ENCODE measurements around the gene PRCP. TPM values are rescaled to one million over a fixed set of nuclear protein-coding genes. Genes with fewer than 3 reads are reported as not detected.
"Not testable (repeated sequence)": the region's sequence is repeated elsewhere in the genome, so short reads cannot be mapped to it uniquely, and the experiment has no call there.

PRCP gene
- polyA plus RNA-seq, 3 donors from 2014 or later: 65.1 to 104 (median 80.0) TPM

DNA sequence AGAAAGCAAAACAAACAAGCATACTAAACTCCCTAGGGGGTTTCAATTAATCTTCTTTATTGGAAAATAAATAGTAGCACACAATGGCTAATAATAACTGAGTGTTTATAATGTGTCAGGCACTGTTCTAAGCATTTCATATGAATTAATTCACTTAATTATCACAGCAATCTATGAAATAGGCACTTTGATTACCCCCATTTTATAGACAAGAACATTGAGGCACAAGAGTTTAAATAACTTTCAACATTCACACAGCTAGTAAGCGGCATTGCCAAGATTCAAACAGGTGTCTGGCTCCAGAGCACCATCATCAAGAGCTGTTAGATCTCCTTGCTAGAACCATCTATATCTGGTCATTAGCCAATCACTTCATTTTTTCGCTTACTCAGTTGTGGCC is 43.1 kb downstream of the PRCP start:
- peaks cover 5 to 11% (median 11%) of the 10 kb centered on the region in 3 donors for H3K36me3 Mint-ChIP-seq
- DNase-seq: no peak

DNA sequence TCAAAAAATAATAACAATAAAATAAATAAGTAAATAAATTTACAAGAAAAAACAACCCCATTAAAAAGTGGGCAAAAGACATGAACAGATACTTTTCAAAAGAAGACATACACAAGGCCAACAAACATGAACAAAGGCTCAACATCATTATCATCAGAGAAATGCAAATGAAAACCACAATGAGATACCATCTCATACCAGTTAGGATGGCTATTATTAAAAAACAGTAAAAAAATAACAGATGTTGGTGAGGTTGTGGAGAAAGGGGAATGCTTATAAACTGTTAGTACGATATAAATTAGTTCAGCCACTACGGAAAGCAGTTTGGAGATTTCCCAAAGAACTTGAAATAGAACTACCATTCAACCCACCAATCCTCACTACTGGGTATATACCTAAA is 44.6 kb downstream of the PRCP start:
- H3K9me3 Mint-ChIP-seq: no peaks in the 10 kb centered on the region
- H3K27me3 Mint-ChIP-seq (ENCODE audit: low read depth in 3 of 3): no peaks in the 10 kb centered on the region
- H3K4me1 Mint-ChIP-seq: peaks cover 0 to 1% of the 10 kb centered on the region in 2 donors
- H3K36me3 Mint-ChIP-seq: peaks cover 5 to 19% (median 18%) of the 10 kb centered on the region in 3 donors
- no peak overlapping the region for H3K4me3 Mint-ChIP-seq
- no peak for DNase-seq
- no peak overlapping the region for H3K27ac Mint-ChIP-seq

More for the DNA sequence above, 43.1 kb downstream of the PRCP start:
- Mint-ChIP-seq H3K4me1 (peaks cover 0 to 1% of the 10 kb centered on the region in 2 donors), H3K27ac (no peak overlapping the region), H3K27me3 (ENCODE audit: low read depth in 3 of 3) (no peaks in the 10 kb centered on the region), H3K4me3 (no peak overlapping the region), H3K9me3 (no peaks in the 10 kb centered on the region)

- H3K9me3 Mint-ChIP-seq; H3K27me3 Mint-ChIP-seq (ENCODE audit: low read depth in 3 of 3); DNase-seq; H3K27ac Mint-ChIP-seq; H3K4me1 Mint-ChIP-seq; H3K4me3 Mint-ChIP-seq: not testable (repeated sequence)
- H3K36me3 Mint-ChIP-seq: peaks cover 5 to 19% (median 18%) of the 10 kb centered on the region in 3 donors
These were observed 45.3 kb downstream of the PRCP start for GRCh38 chr11:82854916-82855315.

GRCh38 chr11:82854242-82854641 is 46.0 kb downstream of the PRCP start:
- peak overlapping the region in 1 of 6 donors; percentile 28 for H3K27ac Mint-ChIP-seq
- H3K36me3 Mint-ChIP-seq: peaks cover 5 to 26% (median 18%) of the 10 kb centered on the region in 3 donors
- no peak overlapping the region for H3K4me3 Mint-ChIP-seq
- no peak for DNase-seq
- peaks cover 0 to 1% of the 10 kb centered on the region in 2 donors for H3K4me1 Mint-ChIP-seq
- no peaks in the 10 kb centered on the region for H3K27me3 Mint-ChIP-seq (ENCODE audit: low read depth in 3 of 3)
- no peaks in the 10 kb centered on the region for H3K9me3 Mint-ChIP-seq

DNA sequence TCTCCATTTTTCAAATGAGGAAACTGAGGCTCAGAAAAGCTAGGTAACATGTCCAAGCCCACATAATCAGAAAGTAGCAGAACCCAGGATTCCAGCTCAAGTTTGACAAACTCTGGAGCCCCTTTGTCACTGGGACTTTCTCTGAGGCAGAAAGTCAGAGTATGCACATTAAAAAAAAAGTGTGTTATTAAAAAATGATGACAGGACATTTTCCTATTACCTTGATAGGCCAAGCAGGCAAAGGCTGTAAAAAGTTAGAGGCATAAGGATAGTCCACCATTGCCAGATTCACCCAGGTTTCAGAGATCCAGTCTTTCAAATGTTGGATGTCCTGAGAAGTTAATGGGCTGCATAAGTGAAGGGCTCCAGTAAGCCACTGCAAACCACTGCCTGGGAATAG is 51.4 kb downstream of the PRCP start:
- peaks cover 0 to 34% (median 13%) of the 10 kb centered on the region in 3 donors for H3K36me3 Mint-ChIP-seq
- H3K27me3 Mint-ChIP-seq (ENCODE audit: low read depth in 3 of 3): no peaks in the 10 kb centered on the region
- DNase-seq: no peak
- H3K27ac Mint-ChIP-seq: no peak overlapping the region
- H3K4me1 Mint-ChIP-seq: no peaks in the 10 kb centered on the region
- no peaks in the 10 kb centered on the region for H3K9me3 Mint-ChIP-seq
- H3K4me3 Mint-ChIP-seq: no peak overlapping the region

DNA sequence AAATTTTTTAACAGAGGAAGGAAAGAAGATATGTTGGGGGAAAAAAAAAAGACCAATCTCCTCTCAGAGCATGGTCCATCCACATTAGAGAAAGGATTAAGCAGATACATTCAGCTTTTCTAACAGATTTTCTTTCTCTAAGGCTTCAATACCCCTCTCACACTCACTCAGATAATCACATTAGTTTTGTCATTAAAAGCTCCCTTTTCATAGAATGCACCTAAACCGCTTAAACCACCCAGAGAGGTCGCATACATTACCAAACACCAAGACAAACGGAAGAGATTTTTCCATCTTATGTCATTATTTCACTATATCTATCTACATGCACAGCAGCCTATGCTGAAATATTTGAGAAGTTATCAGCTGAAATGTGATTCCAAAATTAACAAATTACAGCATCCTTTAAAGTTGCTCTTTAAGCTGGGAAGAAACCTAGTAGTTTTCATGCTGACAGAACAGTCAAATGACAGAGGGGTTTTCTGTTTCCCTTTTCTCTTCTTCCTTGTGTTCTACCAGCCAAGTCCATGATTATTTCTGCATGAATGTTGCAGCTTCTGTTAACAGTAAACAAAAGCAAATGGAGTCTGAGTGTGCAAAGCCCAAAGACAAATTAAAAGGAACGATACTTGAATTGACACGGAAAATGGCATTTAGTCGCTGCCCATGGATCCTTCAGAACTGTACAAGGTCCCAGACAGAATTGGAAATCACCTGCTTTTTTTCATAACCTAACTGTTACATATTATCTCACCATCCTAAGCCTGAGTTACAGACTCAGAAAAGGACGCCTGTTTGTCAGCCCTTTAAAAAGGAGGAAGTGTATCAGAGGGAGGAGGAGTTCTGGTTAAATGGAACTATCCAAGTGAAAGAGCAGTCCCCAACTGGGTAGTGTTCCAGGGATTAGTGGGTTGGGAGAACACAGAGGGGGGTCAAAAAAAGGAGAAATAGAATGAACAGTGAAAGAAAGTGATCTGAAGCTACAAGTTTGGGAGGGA is 54.6 kb downstream of the PRCP start:
- H3K4me3 Mint-ChIP-seq: no peak overlapping the region
- H3K9me3 Mint-ChIP-seq: no peaks in the 10 kb centered on the region
- no peaks in the 10 kb centered on the region for H3K4me1 Mint-ChIP-seq
- H3K27me3 Mint-ChIP-seq (ENCODE audit: low read depth in 3 of 3): no peaks in the 10 kb centered on the region
- peak overlapping the region in 2 of 6 donors; percentile 2 to 8 for H3K27ac Mint-ChIP-seq
- H3K36me3 Mint-ChIP-seq: peaks cover 11 to 39% (median 11%) of the 10 kb centered on the region in 3 donors
- no peak for DNase-seq

- Mint-ChIP-seq H3K9me3 (no peaks in the 10 kb centered on the region), H3K4me1 (no peaks in the 10 kb centered on the region), H3K27me3 (ENCODE audit: low read depth in 3 of 3) (no peaks in the 10 kb centered on the region), H3K27ac (no peak overlapping the region), H3K36me3 (peaks cover 18 to 39% (median 22%) of the 10 kb centered on the region in 3 donors), H3K4me3 (no peak overlapping the region)
- DNase-seq: no peak
These were observed 57.0 kb downstream of the PRCP start for GRCh38 chr11:82843057-82843795.

DNA sequence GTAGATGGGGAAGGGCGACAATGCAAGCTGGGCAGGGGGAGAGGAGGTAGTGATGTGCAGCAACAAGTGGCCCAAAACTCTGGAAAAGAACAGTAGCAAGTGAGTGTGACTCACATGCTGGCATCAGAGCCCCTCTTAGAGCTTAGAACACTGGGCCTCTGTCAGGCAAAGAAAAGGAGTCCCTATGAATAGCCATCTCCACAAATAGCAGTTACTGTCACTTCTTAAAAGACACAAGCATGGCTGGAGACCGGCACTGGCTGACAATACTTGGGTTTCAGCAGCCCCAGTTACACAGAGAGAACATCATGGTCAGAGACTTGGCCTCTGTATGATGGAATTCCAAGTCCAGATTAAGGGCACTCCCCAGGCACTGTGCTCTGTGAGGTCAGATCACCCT is 58.2 kb downstream of the PRCP start:
- Mint-ChIP-seq H3K9me3 (no peaks in the 10 kb centered on the region), H3K27ac (no peak overlapping the region), H3K4me1 (no peaks in the 10 kb centered on the region), H3K4me3 (no peak overlapping the region), H3K36me3 (peaks cover 23 to 40% (median 24%) of the 10 kb centered on the region in 3 donors), H3K27me3 (ENCODE audit: low read depth in 3 of 3) (no peaks in the 10 kb centered on the region)
- no peak for DNase-seq

DNA sequence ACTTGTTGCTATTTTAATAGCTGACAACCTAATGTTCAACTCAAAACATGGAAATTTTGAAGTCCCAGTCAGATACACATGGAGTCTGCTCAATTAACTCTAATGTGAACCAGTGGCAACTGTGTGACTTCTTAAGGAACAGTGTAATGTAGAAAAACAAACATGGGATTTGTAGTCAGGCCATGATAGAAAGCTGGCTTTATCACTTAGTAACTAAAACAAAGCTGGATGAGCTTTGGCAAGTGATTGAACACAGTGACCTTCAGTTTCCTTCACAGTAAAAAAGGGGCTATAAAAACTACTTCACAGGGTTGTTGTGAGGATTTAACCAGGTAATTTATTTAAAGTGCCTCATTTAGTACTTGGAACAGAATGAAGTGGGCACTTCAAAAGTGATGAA is 62.6 kb downstream of the PRCP start:
- Mint-ChIP-seq H3K36me3 (peaks cover 48 to 67% (median 53%) of the 10 kb centered on the region in 3 donors), H3K27ac (no peak overlapping the region), H3K9me3 (no peaks in the 10 kb centered on the region)

GRCh38 chr11:82832983-82833382 is 67.2 kb downstream of the PRCP start:
- no peak overlapping the region for H3K4me3 Mint-ChIP-seq
- no peaks in the 10 kb centered on the region for H3K4me1 Mint-ChIP-seq
- H3K27ac Mint-ChIP-seq: no peak overlapping the region
- no peak for DNase-seq
- no peaks in the 10 kb centered on the region for H3K27me3 Mint-ChIP-seq (ENCODE audit: low read depth in 3 of 3)
- H3K36me3 Mint-ChIP-seq: peaks cover 44 to 64% (median 60%) of the 10 kb centered on the region in 3 donors
- H3K9me3 Mint-ChIP-seq: no peaks in the 10 kb centered on the region

More for the DNA sequence above, 62.6 kb downstream of the PRCP start:
- H3K4me3 Mint-ChIP-seq: no peak overlapping the region
- no peaks in the 10 kb centered on the region for H3K27me3 Mint-ChIP-seq (ENCODE audit: low read depth in 3 of 3)
- no peaks in the 10 kb centered on the region for H3K4me1 Mint-ChIP-seq
- no peak for DNase-seq

- Mint-ChIP-seq H3K36me3 (peaks cover 44 to 54% (median 54%) of the 10 kb centered on the region in 3 donors), H3K4me3 (no peak overlapping the region), H3K27me3 (ENCODE audit: low read depth in 3 of 3) (no peaks in the 10 kb centered on the region), H3K4me1 (no peaks in the 10 kb centered on the region), H3K27ac (no peak overlapping the region), H3K9me3 (no peaks in the 10 kb centered on the region)
- no peak for DNase-seq
These were observed 68.9 kb downstream of the PRCP start for GRCh38 chr11:82831364-82831763.

DNA sequence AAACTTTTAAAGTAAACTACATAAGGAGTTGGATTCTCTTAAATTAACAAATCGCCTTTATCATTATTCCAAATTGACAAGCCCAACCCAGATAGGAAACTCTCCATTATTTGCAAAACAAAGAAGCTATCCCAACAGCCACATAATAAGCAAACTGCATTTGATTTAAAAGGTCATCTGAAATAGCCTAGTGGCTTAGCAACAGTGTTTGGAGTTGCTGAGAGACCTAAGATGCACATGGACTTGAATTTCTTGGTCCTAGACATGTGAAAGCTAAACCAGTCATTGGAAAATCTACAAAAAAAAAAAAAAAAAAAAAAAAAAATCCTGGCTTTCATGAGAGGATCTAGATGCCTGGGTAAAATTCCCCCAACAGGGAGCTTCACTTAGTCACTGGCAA is 69.5 kb downstream of the PRCP start:
- DNase-seq: no peak
- Mint-ChIP-seq H3K4me1 (no peaks in the 10 kb centered on the region), H3K4me3 (no peak overlapping the region)

GRCh38 chr11:82829101-82829500 is 71.1 kb downstream of the PRCP start:
- no peaks in the 10 kb centered on the region for H3K4me1 Mint-ChIP-seq
- no peak overlapping the region for H3K27ac Mint-ChIP-seq
- H3K4me3 Mint-ChIP-seq: no peak overlapping the region
- no peaks in the 10 kb centered on the region for H3K27me3 Mint-ChIP-seq (ENCODE audit: low read depth in 3 of 3)
- peaks cover 43 to 49% (median 43%) of the 10 kb centered on the region in 3 donors for H3K36me3 Mint-ChIP-seq
- no peak for DNase-seq
- no peaks in the 10 kb centered on the region for H3K9me3 Mint-ChIP-seq

More for the DNA sequence above, 69.5 kb downstream of the PRCP start:
- H3K27me3 Mint-ChIP-seq (ENCODE audit: low read depth in 3 of 3): no peaks in the 10 kb centered on the region
- no peaks in the 10 kb centered on the region for H3K9me3 Mint-ChIP-seq
- peaks cover 40 to 51% (median 47%) of the 10 kb centered on the region in 3 donors for H3K36me3 Mint-ChIP-seq
- H3K27ac Mint-ChIP-seq: no peak overlapping the region

GRCh38 chr11:82828472-82828871 is 71.8 kb downstream of the PRCP start:
- H3K9me3 Mint-ChIP-seq: no peaks in the 10 kb centered on the region
- H3K36me3 Mint-ChIP-seq: peaks cover 42 to 48% (median 43%) of the 10 kb centered on the region in 3 donors

More at GRCh38 chr11:82828472-82828871, 71.8 kb downstream of the PRCP start:
- Mint-ChIP-seq H3K4me1 (no peaks in the 10 kb centered on the region), H3K4me3 (no peak overlapping the region), H3K27ac (no peak overlapping the region), H3K27me3 (ENCODE audit: low read depth in 3 of 3) (no peaks in the 10 kb centered on the region)
- no peak for DNase-seq

Data from immature natural killer cell (primary cell).